Activated CD8-positive, alpha-beta memory T cell treated with anti-CD3 and anti-CD28 coated beads, Interleukin-2, amount 50 U/mL, for 4 hours (primary cell): Measurements from ENCODE around the gene GRIK3.
"Not testable (repeated sequence)": the region's sequence is repeated elsewhere in the genome, so short reads cannot be mapped to it uniquely, and the experiment has no call there.

ENCODE experiments used
- DNase-seq: peaks from one replicate; pipeline ENCODE4 v3.0.0-alpha.2; 2020

Gene GRIK3

GRCh38 chr1:37034121-37035013 is at the start of gene GRIK3:
TSS of gene GRIK3 (minus strand) at chr1:37034515. CDS start at chr1:37034108, 407 bp downstream.
- no peak for DNase-seq

GRCh38 chr1:37084013-37084412 is 49.7 kb upstream of the GRIK3 start:
- no peak for DNase-seq

GRCh38 chr1:37083603-37084002 is 49.3 kb upstream of the GRIK3 start:
- no peak for DNase-seq

- not testable (repeated sequence) for DNase-seq
Measured at GRCh38 chr1:37080296-37080986, 46.1 kb upstream of the GRIK3 start.

GRCh38 chr1:37078866-37079265 is 44.6 kb upstream of the GRIK3 start:
- DNase-seq = no peak

- no peak for DNase-seq
Measured at GRCh38 chr1:37076168-37076567, 41.9 kb upstream of the GRIK3 start.

- no peak for DNase-seq
Measured at GRCh38 chr1:37073854-37074379, 39.6 kb upstream of the GRIK3 start.

- DNase-seq = no peak
Measured at GRCh38 chr1:37073152-37073853, 39.0 kb upstream of the GRIK3 start.

GRCh38 chr1:37071829-37072228 is 37.5 kb upstream of the GRIK3 start:
- no peak for DNase-seq

- DNase-seq = no peak
Measured at GRCh38 chr1:37070126-37070525, 35.8 kb upstream of the GRIK3 start.

GRCh38 chr1:37069406-37069805 is 35.1 kb upstream of the GRIK3 start:
- no peak for DNase-seq

- DNase-seq = no peak
Measured at GRCh38 chr1:37068897-37069296, 34.6 kb upstream of the GRIK3 start.

GRCh38 chr1:37068260-37068659 is 33.9 kb upstream of the GRIK3 start:
- no peak for DNase-seq

GRCh38 chr1:37064039-37064438 is 29.7 kb upstream of the GRIK3 start:
- DNase-seq = no peak

GRCh38 chr1:37059346-37059745 is 25.0 kb upstream of the GRIK3 start:
- DNase-seq = no peak

GRCh38 chr1:37058424-37058988 is 24.2 kb upstream of the GRIK3 start:
- DNase-seq = no peak

- DNase-seq = no peak
Measured at GRCh38 chr1:37056325-37056724, 22.0 kb upstream of the GRIK3 start.

- DNase-seq = no peak
Measured at GRCh38 chr1:37055631-37056030, 21.3 kb upstream of the GRIK3 start.

GRCh38 chr1:37053173-37053572 is 18.9 kb upstream of the GRIK3 start:
- DNase-seq = no peak

GRCh38 chr1:37052120-37052519 is 17.8 kb upstream of the GRIK3 start:
- DNase-seq = no peak

GRCh38 chr1:37051346-37051745 is 17.0 kb upstream of the GRIK3 start:
- no peak for DNase-seq

GRCh38 chr1:37047542-37047941 is 13.2 kb upstream of the GRIK3 start:
- DNase-seq = no peak

GRCh38 chr1:37043101-37043500 is 8.8 kb upstream of the GRIK3 start:
- DNase-seq = no peak
